ENCODE measurements around the gene BPHL. TPM values are rescaled to one million over a fixed set of nuclear protein-coding genes. Genes with fewer than 3 reads are reported as not detected.
"Not testable (repeated sequence)": the region's sequence is repeated elsewhere in the genome, so short reads cannot be mapped to it uniquely, and the experiment has no call there.

The BPHL gene
- total and polyA plus RNA-seq, 8 donors, result 9.0 to 22.1 (median 14.8) TPM

GRCh38 chr6:3135668-3136291, 17.3 kb downstream of the BPHL start:
- FAIRE-seq (no peak), DNase-seq (peak in 4 of 6 donors; percentile 54 to 75 (median 67)), ATAC-seq (peak; percentile 69 to 76 (median 74))
- TF ChIP-seq CTCF (IDR thresholded peaks at IDR 0.05), result no peak
- Histone ChIP-seq H3K27me3 (no peaks in the 10 kb centered on the region), H3K36me3 (no peaks in the 10 kb centered on the region), H3K27ac (peak overlapping the region; percentile 54 to 88 (median 68)), H3K9me3 (no peaks in the 10 kb centered on the region), H3K4me3 (peak overlapping the region in 1 of 4 donors; percentile 25), H3K4me1 (peaks cover 34 to 49% (median 42%) of the 10 kb centered on the region in 3 donors)
- 28 to 37% methylated on average over 13 of the region's 13 CpGs for WGBS, 2 donors
- intact Hi-C loops (cut with DNase I), result no loop called here

- FAIRE-seq, result no peak
- Histone ChIP-seq H3K4me3 (no peak overlapping the region), H3K36me3 (no peaks in the 10 kb centered on the region), H3K27ac (peak overlapping the region; percentile 54 to 88 (median 68)), H3K4me1 (peaks cover 34 to 49% (median 42%) of the 10 kb centered on the region in 3 donors), H3K9me3 (no peaks in the 10 kb centered on the region), H3K27me3 (no peaks in the 10 kb centered on the region)
- DNase-seq, result peak in 1 of 6 donors; percentile 34
- no peak for TF ChIP-seq CTCF (IDR thresholded peaks at IDR 0.05)
- 40% methylated on average over 8 of the region's 8 CpGs for WGBS, 2 donors
- intact Hi-C loops (cut with DNase I), result no loop called here
- ATAC-seq, result peak in 2 of 4 donors; percentile 2 to 6
Measured at GRCh38 chr6:3136292-3137011, 17.9 kb downstream of the BPHL start.

GRCh38 chr6:3137057-3137777, 18.7 kb downstream of the BPHL start:
- Histone ChIP-seq H3K4me3 (no peak overlapping the region), H3K27ac (peak overlapping the region in 3 of 4 donors; percentile 19 to 88 (median 78)), H3K4me1 (peaks cover 34 to 49% (median 42%) of the 10 kb centered on the region in 3 donors), H3K27me3 (no peaks in the 10 kb centered on the region), H3K9me3 (no peaks in the 10 kb centered on the region), H3K36me3 (peaks cover 0 to under 1% (median 0%) of the 10 kb centered on the region in 3 donors)
- no peak for TF ChIP-seq CTCF (IDR thresholded peaks at IDR 0.05)
- 47 to 51% methylated on average over 12 of the region's 12 CpGs for whole genome bisulfite sequencing, 2 donors
- DNase-seq, result peak in 1 of 6 donors; percentile 28
- intact Hi-C loops (cut with DNase I), result no loop called here
- ATAC-seq, result peak in 2 of 4 donors; percentile 7 to 20
- no peak for FAIRE-seq

GRCh38 chr6:3137873-3138272, 19.4 kb downstream of the BPHL start:
- H3K9me3 ChIP-seq; intact Hi-C loops (cut with DNase I); H3K4me3 ChIP-seq; FAIRE-seq; DNase-seq; H3K27me3 ChIP-seq; H3K36me3 ChIP-seq: not testable (repeated sequence)
- H3K4me1 ChIP-seq, result peaks cover 34 to 53% (median 42%) of the 10 kb centered on the region in 3 donors
- peak overlapping the region in 2 of 4 donors; percentile 78 to 88 for H3K27ac ChIP-seq
- WGBS, 2 donors, result 47 to 57% methylated on average over 6 of the region's 6 CpGs
- ATAC-seq, result peak in 1 of 4 donors; percentile 1

- no peak for TF ChIP-seq CTCF (IDR thresholded peaks at IDR 0.05)
- H3K4me1 ChIP-seq, result peaks cover 34 to 53% (median 42%) of the 10 kb centered on the region in 3 donors
- FAIRE-seq (no peak), DNase-seq (no peak), ATAC-seq (no peak)
- peaks cover 0 to 9% (median 0%) of the 10 kb centered on the region in 3 donors for H3K36me3 ChIP-seq
- H3K27me3 ChIP-seq, result no peaks in the 10 kb centered on the region
- H3K9me3 ChIP-seq, result no peaks in the 10 kb centered on the region
- WGBS, 2 donors, result 38 to 43% methylated on average over 1 of the region's 1 CpG
- intact Hi-C loops (cut with DNase I), result no loop called here
- H3K27ac ChIP-seq, result peak overlapping the region in 2 of 4 donors; percentile 78 to 88
- H3K4me3 ChIP-seq, result no peak overlapping the region
Measured at GRCh38 chr6:3138341-3138740, 19.8 kb downstream of the BPHL start.
